ENCODE results near the gene JMJD8.

Gene JMJD8

DNA sequence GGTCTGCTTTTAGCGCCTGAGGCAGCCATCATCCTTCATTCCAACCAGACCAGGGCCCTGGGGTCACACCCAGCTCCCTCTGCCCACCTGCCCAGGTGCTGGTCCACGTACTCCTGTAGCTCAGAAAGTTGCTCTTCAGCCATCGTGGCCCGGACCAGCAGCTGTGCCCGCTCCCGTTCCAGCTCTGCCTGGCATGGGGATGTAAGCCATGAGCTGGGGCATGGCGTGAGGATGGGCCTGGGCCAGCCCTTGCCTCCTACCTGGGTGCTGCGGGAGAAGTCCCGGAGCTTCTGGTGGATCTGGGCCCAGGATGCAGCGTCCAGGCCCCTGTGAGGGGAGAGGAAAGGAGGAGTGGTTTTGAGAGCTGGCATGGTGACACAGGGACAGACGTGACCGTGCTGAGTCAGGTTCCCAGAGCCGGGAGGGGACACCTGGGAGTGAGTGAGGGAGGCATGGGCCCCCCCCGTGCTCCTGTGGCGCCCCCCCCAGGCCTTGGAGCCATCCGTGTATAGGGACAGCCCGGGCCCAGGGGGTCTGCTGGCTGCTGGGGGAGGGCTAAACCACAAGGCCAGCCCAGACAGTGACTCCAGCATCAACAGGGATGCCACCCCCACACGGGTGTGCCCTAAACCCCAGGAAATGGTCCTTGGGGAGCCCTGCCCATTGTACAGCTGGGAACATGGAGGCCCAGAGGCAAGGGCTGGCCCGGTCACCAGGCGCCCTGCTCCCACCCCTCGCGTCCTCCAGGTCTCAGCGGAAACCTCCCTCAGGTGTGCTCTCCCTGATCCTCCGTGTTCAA, 38.9 kb upstream of the JMJD8 start:
- DNase-seq (ENCODE audit: low read depth) = no peak

DNA sequence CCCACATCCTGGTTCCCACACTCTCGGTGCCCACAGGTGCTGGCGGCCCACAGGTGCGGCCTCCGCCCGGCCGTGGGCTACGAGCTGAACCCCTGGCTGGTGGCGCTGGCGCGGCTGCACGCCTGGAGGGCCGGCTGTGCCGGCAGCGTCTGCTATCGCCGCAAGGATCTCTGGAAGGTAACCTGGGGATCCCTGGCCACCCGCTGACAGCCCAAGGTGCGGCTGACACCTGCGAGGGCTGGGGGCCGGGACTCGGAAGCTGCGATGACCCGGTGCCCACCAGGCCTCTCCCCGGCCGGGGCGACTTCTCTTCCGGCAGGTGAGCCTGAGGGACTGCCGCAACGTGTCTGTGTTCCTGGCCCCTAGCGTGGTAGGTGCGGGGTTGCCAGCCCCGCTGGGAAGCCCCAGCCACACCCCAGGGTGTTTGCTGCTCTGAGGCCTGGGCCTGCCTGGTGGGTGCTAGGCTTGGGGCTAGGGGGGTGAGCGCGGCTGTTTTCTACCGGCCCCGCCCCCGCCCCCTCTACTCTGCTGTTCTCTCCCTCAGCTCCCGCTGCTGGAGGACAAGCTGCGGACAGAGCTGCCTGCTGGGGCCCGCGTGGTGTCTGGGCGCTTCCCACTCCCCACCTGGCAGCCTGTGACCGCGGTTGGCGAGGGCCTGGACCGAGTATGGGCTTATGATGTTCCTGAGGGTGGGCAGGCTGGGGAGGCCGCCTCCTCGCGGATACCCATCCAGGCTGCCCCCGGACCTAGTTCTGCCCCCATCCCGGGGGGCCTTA, 37.8 kb upstream of the JMJD8 start:
- no peak for DNase-seq (ENCODE audit: low read depth)

DNA sequence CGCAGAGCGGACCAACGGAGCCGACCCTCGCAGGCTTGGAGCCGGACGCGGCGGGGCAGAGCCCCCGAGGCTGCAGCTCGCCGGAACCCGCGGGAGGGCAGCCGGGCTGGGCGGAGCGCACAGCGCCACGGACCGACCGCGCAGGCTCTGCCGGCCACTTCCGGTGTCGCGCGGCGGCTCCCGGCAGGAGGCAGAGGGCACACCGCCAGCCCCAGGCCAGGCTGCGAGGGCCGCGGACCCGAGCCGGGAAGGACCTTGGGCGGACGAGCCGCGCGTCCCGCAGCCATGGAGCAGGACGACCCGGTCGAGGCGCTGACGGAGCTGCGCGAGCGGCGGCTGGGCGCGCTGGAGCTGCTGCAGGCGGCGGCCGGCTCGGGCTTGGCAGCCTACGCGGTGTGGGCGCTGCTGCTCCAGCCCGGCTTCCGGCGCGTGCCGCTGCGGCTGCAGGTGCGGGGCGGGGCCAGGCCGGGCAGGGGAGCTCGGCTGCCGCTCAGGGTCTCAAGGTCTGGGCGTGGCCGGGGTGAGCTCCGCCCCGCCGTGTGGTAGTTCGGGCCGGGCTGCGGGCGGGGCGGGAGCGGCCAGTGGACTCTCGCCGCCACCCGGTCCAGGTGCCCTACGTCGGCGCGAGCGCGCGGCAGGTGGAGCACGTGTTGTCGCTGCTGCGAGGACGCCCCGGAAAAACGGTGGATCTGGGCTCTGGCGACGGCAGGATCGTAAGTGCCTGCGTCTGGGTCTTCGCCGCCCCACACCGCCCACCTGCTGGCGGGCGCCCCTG, 37.0 kb upstream of the JMJD8 start, which contains the start of gene ANTKMT:
TSS of gene ANTKMT (plus strand) at position 157 of the 775 bp plus-strand sequence. CDS start at position 286, 129 bp downstream.
- peak; percentile 73 for DNase-seq (ENCODE audit: low read depth)

DNA sequence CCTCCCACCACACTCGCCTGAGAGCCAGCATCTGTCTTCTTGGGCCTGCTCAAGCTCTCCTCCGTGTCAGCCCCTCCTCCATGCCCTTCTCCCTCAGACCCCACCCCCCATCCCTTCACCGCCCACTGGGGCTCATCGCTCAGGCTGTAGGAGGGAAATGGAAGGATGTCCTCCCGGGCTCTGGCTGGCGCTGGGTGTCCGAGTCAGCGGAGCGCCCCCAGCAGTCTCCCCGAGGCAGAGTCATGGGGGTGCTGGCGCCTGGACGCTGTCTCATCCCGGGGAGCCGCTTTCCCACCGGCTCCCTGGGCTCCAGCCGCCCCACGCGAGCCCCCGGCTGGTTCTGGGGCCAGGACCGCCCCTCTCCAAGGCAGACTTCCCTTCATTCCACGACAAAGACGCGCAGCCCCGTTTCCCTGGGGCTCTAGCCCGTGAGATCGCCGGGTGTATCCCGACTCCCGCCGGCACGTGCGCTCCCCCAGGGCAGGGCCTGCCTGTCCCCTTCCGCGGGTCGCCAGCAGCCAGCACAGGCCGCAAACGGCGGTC, 36.4 kb upstream of the JMJD8 start:
- peak; percentile 79 for DNase-seq (ENCODE audit: low read depth)

DNA sequence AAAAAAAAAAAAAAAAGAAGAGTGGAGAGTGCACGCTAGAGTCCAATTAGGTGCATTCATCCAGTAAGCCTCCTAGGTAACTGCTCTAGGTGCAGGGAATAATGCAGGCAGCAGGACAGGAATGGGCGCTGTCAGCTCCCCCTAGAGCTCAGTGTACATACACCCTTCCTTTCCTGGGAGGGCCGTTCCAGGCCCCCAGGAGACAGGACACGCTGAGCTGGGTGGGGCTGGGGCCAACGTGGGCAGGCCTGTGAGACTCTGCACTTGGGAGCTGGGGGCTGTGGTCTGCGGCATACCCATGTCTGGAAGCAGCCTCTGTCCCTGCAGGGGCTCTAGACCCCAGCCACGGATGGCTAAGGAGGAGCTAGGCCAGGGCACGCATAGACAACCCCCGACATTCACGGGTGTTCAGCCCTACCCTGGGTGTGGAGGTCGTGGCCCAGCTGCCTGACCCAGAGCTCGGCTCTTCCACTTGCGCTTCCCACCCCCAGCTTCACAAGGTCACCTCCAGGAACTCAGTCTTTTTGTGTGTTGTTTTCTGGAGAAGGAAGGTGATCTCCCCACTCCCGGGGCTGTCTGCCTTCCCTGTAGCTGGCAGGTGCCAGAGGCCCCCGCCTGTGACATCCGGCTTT, 35.8 kb upstream of the JMJD8 start:
- DNase-seq (ENCODE audit: low read depth) = peak; percentile 54

DNA sequence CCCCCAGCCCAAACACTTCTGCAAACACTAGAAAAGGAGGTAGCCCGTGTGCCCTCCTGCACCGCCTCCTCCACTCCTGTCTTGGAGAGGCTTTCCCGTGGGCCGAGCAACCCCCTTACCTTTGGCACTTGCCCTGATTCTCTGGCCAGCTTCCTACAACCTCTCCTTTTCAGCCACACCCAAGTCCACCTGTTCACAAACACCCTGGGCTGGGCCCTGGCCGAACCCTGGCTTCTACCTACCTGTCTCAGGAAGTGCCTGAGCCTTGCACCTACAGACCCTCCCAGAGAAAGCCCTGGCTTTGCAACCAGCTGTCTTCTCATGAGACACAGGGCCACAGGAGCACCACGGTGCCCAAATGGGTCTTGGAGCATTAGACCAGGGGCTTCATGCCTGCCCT, 34.8 kb upstream of the JMJD8 start:
- no peak for DNase-seq (ENCODE audit: low read depth)

DNA sequence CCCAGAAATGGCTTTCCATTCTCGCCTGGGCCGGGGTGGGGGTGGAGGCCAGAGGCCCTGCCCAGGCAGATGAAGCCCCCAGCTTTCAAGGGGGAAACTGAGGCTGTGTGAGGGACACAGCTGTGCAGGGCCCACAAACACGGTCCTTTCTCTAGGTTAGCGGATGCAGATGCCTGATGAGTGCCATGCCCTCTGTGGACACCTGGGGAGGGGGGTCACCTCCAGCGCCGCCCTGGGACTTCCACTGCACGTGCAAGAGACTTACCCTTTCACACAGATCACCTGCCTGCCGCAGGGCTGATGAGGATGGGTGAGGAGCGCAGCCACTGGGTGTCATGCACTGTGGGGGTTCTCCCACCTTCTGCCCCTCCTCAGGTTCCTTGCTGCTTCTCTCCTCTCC, 34.3 kb upstream of the JMJD8 start:
- no peak for DNase-seq (ENCODE audit: low read depth)

DNA sequence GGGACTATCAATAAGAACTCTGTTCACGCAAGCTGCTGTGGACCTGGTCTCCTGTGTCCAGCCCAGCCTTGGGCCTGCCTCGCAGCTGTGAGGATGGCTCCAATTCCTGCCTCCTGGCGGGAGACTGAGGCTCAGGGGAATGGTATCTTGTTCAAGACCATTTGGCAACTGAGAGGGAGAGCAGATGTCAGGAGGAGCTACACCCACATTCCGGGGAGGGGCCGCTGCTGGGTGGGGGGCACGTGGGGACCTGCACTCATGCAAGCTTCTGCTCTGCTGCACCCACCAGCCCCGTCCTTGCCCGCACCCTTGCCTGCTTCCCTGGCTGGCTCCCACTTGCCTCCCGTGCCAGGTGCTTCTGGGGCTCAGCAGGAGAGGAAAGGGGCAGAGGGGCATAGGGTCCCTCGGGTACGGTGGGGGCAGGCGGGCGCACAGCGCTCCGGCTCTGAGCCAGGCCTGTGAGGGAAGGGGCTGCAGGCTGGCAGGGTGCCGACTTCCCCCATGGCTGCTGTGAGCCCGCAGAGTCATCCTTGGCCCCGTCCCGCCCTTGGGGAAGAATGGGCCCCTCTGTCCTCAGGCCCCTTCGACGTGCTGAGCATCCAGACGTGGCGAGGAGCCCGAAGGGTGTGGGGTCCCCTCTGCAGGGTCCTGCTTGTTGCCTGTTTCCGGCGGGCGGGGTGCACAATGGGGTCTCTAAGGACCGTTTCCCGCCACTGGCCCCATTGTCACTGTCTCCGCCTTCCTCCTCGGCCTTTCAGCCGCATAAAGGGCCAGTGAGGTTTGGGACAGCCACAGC, 33.5 kb upstream of the JMJD8 start:
- DNase-seq (ENCODE audit: low read depth) = no peak

DNA sequence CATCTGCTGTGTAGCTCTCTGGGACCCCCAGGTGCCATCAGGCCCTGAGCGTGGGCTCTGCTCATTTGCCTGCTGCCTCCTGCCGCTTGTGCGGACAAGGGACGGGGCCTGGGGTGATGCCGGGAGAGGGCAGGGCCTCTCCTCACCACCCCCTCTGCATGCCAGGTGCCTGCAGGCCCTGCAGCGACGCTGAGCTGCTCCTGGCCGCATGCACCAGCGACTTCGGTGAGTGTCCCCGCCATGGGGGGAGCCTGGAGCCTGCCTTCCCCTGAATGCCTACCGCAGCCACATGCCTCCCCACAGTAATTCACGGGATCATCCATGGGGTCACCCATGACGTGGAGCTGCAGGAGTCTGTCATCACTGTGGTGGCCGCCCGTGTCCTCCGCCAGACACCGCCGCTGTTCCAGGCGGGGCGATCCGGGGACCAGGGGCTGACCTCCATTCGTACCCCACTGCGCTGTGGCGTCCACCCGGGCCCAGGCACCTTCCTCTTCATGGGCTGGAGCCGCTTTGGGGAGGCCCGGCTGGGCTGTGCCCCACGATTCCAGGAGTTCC, 32.7 kb upstream of the JMJD8 start:
- no peak for DNase-seq (ENCODE audit: low read depth)

DNA sequence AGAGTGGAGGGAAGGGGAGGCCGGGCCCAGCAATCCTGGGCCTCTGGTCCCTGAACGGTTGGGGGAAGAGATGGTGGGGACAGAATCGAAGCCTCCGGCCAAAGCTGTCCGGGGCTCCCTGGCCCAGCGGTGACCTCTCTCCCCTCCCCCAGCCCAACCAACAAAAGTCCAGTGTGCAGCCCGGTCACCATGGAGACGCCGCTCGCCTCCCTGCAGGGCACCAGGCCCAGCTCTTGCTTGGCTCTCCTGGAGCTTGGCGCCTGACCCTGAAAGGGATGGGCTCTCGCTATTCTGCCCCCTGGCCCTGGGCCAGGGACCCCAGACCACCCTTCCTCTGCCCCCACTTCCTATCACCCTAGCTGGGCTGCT, 32.0 kb upstream of the JMJD8 start:
- peak; percentile 38 for DNase-seq (ENCODE audit: low read depth)

DNA sequence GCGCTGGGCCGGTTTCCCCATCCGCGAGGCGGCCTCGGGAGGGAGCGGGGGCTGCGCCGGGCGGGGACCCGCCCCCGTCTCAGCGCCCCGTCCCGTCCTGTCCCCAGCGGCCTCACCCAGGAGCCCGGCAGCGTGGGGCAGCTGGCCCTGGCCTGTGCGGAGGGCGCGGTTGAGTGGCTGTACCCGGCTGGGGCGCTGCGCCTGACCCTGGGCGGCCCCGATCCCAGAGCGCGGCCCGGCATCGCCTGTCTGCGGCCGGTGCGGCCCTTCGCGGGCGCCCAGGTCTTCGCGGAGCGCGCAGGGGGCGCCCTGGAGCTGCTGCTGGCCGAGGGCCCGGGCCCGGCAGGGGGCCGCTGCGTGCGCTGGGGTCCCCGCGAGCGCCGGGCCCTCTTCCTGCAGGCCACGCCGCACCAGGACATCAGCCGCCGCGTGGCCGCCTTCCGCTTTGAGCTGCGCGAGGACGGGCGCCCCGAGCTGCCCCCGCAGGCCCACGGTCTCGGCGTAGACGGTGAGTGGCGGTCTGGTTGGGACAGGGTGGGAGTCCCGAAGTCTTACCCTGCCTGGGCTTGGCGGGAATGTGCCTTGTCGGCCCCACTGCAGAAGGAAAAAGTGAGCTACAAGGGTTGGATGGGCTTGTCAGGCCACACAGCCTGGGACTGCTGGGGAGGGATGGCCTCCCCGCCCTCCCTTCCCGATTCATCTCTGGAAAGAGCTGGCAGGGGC, 31.5 kb upstream of the JMJD8 start:
- DNase-seq (ENCODE audit: low read depth) = peak; percentile 53

DNA sequence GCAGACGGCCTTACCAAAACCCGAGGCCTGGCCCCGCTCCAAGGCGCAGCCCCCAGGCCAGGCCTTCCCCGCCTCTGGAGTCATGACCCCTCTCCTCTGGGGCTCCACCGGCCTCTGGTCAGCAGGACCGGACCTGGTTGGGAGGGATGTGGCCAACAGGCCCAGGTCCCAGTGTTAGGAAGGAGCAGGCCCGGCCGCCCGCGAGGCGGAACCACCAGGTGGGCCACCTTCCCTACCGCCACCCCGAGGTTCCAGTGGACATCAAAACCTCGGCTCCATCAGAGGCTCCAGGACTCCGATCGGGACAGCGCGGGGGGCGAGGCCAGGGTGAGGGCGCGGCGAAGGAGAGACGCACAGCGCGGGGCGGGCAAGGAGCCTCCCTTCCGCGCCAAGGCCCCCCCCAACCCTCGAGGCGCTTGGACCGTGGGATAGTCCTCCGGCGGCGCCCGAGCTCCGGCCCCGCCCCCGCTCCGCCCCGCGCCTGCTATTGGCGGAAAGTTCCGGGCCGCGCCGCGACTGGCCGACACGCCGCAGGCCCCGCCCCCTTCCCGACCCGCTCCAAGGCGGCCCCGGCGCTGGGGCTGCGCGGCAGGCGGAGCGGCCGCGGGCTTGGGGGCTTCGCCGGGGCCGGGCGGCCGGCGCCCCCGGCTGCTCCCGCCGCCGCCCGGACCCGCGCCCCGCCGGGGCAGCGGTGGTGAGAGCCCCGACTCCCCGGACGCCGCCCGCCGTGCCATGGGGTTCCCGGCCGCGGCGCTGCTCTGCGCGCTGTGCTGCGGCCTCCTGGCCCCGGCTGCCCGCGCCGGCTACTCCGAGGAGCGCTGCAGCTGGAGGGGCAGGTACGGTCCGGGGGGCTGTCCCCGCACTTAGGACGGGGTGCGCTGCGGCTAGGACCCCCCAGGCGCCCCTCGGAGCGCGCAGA, 30.7 kb upstream of the JMJD8 start, which contains the start of gene METRN:
TSS of gene METRN (plus strand) at position 561 of the 919 bp plus-strand sequence. CDS start at position 733, 172 bp downstream.
- DNase-seq (ENCODE audit: low read depth) = peak; percentile 91

DNA sequence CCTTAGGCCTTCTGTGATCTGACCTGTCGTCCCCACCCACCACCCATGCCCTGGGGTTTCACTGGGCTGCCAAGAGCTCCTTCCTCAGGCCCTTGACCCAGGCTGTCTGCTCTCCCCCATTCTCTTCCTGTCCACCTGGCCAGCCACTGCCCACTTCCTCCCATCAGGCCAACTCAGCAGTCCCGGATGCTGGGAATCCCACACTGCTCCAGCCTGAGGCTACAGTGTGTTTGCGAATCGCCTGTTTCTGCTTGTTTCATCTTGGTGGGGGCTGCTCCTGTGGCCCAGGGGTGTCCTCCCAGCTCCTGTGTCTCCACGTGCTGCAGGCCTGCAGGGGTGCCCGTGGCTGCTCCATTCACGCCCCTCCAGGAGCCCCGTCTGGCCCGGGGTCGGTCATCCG, 29.9 kb upstream of the JMJD8 start:
- DNase-seq (ENCODE audit: low read depth) = peak; percentile 71

DNA sequence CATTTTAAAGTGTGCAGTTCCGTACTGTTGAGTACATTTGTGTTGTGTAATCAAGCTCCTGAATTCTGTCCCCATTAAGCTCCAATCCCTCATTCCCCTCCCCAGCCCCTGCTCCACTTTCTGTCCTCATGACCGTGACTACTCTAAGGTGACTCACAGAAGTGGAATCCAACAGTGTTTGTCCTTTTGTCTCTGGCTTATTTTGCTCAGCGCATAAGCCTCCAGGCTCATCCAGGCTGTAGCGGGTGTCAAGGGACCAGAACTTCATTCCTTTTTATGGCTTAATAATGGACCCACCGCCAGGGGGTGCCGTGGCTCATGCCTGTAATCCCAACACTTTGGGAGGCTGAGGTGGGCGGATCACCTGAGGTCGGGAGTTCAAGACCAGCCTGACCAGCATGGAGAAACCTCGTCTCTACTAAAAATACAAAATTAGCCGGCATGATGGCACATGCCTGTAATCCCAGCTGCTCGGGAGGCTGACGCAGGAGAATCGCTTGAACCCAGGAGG, 28.7 kb upstream of the JMJD8 start:
- DNase-seq (ENCODE audit: low read depth) = peak; percentile 97

DNA sequence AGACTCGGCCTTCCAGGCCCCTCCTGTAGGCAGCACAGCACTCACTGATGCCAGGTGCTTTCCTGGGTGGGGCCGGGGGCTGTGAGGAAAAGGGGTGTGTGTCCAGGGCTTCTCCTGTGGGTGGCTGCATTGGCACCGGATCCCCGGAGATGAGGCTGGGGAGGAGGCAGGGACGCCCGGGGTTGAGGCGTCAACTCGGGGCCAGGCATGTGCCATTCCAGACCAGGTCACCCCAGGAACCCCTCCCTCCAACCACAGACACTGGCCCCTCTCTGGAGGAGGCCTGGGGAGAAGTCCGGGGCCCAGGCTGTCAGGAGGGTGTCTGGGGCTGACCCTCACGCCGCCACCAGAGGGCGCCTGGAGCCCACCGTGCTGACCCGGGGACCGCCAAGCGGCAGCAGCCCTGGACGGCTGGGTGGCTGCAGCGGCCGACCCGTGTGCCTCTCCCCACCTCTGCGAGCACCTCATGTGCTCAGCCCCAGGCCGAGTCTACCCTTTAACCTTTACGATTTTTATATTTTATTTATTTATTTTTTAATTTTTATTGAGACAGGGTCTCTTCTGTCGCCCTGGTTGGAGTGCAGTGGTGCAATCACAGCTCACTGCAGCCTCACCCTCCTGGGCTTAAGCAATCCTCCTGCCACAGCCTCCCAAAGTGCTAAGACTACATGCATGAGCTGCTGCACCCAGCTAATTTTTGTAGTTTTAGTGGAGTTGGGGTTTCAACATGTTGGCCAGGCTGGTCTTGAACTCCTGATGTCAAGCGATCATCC, 27.6 kb upstream of the JMJD8 start:
- DNase-seq (ENCODE audit: low read depth) = peak; percentile 77

DNA sequence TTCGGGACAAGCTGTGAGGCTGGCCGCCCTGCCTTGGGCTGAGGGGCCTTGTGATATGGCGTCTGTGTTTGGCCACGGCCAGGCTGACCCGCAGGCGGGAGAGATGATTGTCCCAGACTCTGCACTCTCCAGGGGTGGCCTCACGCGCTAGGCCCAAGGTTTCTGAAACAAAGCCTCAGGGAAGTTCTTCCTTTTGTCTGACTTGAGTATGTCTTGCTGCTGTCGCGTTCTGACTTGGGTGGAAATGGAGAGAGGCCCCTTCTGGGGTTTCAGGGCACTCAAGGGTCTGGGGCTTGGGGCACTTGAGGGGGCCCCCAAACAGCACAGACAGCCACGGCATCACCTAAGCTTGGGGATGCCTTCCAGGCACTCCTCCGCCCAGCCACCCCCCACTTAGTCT, 26.9 kb upstream of the JMJD8 start:
- no peak for DNase-seq (ENCODE audit: low read depth)

DNA sequence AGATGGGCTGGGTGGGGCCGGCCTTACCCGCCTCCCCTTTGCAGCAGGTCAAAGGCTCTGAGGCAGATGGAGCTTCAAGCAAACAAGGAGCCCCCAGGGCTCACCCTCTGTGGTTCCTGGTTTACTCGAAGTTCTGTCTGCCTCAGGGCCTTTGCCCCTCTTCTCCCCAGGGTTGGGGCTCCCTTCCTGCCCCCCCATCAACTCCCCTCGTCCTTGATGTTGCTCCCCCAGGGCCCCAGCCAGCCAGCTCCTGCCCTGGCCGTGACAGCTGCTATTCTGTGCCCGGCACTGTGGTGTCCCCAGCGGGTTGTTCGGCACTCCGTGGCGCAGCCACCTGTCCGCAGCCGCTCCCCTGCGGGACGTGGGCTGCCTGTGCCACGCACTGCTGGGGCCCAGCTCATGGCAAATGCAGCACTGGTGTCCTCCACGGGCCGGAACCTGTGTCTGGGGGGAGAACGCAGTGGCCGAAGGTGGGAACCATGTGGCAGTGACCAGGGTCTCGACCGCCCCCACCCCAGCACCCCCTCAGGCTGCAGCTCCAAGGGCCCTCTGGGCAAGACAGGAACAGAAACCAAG, 26.5 kb upstream of the JMJD8 start:
- no peak for DNase-seq (ENCODE audit: low read depth)

Data from ELR (cell line).